ENCODE data around the gene FBN3.
A peak's percentile ranks its signal among the peaks of the same experiment; 100 is the strongest.
"Not testable (repeated sequence)": the region's sequence is repeated elsewhere in the genome, so short reads cannot be mapped to it uniquely, and the experiment has no call there.

Gene FBN3

DNA sequence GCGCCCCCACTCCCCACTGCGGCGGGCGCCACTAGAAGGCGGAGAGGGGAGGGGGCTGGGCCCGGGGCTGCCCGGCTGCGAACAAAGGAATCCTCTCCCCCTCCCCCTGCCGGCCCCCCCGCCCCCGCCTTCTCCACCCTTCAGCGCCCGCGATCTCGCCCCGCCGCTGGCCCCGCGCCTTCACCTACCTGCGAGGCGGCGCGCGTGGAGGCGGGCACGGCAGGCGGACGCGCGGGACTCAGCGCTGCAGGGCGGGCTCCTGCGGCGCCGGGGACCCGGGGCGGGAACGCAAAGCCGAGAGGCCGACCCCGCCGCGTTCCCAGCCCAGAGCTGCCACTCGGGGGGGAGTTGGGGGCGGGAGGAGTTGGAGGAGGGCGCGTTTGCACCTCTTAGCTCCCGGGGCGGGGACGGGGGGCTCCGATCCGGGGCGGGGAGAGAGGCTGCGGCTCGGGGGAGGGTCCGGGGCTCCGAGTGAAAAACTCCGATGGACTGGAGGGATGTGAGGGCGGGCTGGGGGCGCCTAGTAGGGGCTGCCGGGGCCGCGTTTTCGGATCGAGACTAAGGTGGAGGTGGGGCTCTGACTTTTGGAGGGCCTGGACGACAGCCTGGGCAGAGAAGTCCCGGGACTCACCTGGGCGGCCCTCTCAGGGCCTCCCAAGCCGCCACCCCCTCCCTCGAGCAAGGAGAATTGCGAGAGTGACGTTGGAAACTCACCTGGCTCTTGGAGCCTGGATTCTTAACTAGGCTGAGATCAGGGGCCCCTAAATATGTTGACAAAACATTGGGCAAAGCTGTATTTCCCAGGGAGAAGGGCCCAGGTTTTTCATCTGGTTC is at the start of gene FBN3:
Gene FBN3 (minus strand): TSS at position 332 of the 834 bp plus-strand sequence. CDS start 2,112 bp downstream, outside the sequence.
- no peak for DNase-seq

DNA sequence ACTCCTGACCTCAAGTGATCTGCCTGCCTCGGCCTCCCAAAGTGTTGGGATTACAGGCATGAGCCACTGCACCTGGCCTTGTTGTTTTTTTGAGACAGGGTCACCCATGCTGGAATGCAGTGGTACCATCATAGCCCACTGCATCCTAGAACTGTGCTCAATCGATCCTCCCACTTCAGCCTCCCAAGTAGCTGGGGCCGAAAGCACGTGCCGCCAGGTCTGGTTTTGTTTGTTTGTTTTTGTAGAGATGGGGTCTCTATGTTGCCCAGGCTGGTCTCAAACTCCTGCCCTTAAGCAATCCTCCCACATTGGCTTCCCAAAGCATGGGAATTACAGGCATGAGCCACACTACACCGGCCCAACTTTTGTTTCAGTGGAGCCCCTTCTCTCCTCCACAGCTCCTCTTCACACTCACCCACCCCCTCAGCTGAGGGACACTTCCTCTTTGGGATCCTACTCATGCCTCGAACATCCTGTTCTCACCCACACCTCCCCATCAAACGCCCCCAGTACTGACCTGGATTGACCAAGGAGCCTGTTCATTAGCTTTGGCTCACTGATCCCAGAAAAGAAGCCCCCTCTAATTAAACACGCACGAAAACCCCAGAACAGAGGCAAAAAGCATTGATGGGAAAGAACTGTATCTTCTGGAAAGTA is 47.0 kb upstream of the FBN3 start:
- peak; percentile 27 for DNase-seq

DNA sequence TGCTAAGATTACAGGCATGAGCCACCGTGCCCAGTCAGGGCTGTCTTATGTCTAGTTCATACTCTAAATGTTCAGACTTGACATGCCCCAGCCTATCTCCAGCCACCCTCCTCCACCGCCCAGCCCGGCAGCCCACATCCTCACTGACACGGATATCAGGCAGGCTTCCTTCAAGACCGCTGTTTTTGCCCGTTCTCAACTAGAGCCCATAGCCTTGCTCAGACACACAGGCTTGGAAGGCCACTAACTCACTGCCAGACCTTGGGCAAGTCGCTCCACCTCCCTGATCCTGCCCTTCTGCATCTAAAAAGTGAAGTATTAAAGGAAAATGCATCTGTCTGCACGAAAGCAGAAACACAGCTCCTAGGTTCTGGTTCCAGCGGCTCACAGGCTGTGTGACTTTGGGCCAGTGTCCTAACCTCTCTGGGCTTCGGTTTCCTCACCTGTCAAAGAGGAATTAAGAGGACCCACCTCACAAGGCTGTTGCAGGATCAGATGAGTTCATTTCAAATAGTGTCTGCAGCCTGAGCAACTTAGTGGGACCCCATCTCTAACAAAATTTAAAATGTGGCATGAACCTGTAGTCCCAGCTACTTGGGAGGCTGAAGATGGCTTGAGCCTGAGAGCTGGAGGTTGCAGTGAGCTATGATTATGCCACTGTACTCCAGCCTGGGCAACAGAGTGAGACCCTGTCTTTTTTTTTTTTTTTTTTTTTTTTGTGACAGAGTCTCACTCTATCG is 45.3 kb upstream of the FBN3 start:
- DNase-seq: peak; percentile 60

DNA sequence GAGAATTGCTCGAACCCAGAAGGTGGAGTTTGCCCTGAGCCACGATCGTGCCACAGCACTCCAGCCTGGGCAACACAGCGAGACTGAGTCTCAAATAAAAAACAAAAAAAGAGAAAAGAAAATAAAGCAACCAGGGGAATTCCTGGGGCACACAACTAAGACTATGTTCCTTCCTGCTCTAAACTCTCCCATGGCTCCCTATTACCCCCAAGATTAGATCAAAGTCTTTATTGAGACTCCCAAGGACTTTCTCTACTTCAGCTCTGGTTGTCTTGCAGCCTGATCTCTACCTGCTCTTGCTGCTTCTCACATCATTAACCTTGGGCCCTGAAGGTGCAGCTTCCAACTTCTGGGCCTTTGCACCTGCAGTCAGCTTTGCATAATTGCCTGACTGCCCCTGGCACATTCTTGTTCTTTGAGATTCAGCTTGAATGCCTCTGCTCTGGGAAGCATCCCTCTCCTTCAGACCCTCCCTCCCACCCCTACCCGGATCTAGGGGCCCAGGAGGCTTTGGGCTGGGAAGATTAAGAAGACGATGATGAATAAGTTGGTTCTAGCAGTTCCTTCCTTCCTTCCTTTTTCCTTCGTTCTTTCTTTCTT is 42.9 kb upstream of the FBN3 start:
- DNase-seq: no peak

DNA sequence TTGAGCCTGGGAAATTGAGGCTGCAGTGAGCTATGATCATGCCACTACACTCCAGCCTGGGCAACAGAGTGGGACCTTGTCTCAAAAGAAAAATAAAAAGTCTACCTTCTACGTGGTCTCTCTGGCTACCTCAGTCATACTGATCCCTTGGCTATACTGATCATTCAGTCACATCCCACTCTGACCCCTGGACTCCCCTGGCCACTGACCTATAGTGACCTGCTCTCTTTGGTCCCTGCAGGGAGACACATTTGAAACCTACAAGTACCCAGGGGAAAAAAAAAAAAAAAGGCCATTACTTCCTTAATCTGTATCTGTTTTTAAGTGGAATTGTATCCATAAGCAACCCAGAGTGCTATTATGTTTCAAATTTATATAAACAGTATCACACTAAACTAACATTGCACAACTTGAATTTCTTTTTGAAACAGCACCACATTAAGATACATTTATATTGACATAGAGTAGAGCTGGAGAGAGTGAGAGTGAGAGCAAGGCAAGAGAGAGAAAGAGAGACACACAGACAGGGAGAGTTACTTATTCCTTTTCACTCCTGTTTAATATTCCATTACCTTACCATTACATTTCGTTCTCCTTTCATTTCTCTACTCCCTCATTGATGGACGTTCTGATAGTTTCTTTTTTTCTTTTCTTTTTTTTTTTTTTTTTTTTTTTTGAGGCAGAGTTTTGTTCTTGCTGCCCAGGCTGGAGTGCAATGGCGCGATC is 36.1 kb upstream of the FBN3 start:
- DNase-seq: no peak

DNA sequence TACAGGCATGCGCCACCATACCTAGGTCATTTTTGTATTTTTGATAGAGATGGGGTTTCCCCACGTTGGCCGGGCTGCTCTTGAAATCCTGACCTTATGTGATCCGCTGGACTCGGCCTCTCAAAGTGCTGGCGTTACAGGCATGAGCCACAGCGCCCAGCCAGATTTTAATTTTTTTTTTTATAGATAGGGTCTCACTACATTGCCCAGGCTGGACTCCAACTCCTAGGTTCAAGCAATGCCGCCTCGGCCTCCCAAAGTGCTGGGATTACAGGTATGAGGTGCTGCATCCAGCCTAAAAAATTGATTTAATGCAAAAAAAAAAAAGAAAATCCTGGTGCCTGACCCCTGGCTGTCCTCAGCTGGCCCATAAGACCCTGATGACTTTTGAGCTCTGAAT is 34.9 kb upstream of the FBN3 start:
- no peak for DNase-seq

DNA sequence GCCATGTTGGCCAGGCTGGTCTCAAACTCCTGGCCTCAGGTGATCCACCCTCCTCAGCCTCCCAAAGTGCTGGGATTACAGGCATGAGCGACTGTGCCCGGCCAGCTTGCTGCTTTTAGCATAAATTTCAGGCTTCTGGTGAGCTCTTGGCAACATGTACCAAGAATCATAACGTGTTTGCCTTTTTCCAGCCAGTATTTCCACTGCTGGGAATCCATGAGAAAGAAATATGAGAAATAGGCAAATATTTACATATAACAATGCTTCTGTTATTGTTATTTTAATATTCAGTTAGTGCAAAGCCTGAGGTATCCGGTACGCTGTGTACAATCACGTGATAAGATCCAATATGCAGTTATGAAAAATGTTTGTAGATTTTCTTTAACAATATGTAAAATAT is 30.6 kb upstream of the FBN3 start:
- no peak for DNase-seq

DNA sequence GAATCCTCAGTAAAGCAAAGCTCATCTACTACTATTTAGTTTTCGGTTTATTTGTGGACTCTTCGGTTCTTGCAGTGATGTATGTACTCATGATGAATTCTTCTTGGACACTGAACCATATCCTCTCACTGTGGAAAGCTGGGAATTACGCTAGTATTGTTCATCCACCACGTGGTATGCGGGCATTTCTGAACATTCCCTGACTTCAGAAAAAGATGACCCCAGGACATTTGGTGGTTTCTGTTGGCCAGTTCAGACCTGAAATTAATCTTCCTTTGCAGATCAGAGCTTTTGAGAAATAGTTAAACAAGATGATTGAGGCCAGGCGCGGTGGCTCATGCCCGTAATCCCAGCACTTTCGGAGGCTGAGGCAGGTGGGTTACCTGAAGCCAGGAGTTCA is 25.3 kb upstream of the FBN3 start:
- DNase-seq: no peak

DNA sequence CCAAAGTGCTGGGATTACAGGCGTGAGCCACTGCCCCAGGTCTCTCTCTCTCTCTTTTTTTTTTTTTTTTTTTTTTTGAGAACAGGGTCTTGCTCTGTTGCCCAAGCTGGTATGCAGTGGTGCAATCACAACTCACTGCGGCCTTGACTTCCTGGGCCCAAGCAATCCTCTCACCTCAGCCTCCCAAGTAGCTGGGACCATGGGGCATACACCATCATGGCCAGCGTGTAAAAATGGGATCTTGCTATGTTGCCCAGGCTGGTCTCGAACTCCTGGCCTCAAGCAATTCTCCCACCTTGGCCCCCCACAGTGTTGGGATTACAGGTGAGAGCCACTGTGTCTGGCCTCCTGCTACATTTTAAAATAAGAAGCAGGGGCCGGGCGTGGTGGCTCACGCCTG is 19.1 kb upstream of the FBN3 start:
- no peak for DNase-seq

DNA sequence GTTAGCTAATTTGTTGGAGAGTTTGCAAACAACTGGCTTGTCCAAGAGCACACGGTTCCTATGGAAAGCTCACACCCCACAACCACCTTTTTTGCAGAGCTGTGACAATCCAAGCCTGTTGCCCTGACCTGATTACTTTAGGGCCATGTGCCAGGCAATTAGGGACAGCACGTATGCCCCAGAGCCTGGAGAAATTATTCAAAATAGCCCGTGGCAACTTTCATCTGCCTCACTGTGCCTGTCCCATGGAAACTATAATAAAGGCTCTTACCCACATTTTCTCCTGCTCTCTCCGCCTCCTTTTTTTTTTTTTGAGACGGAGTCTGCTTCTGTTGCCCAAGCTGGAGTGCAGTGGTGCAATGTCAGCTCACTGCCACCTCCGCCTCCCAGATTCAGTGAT is 18.6 kb upstream of the FBN3 start:
- no peak for DNase-seq

DNA sequence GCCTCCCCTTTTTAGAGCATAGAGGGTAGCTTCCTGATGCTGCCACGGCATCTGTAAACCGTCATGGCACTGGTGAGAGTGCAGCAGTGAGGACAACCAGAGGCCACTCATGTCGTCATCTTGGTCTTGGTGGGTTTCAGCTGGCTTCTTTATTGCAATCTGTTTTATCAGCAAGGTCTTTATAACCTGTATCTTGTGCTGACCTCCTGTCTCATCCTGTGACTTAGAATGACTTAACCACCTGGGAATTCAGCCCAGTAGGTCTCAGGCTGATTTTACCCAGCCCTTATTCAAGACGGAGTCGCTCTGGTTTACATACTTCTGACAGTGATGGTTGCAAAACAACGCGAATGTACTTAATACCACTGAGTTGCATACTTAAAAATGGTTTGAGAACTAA is 14.4 kb upstream of the FBN3 start:
- no peak for DNase-seq

DNA sequence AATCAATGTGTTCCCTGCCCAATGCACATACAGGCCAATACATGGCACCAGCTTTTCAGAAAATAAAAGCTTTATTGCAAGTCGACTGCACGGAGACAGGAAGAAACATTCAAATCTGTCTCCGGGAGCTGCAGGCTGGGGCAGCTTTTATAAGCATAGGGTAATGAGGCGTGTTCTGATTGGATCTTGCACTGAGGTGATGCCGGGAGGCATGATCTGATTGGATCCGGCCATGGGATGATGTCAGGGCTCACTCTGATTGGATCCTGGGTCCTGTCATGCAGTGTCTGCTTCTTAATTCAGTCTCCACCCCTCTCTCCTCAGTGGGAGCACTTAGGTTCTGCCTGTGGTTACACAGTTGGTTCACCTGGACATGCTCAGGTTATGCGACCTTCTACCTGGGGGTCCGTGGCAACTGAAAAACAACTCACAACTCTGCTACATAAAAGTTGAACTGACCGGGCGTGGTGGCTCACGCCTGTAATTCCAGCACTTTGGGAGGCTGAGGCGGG is 11.8 kb upstream of the FBN3 start:
- peak; percentile 27 for DNase-seq

DNA sequence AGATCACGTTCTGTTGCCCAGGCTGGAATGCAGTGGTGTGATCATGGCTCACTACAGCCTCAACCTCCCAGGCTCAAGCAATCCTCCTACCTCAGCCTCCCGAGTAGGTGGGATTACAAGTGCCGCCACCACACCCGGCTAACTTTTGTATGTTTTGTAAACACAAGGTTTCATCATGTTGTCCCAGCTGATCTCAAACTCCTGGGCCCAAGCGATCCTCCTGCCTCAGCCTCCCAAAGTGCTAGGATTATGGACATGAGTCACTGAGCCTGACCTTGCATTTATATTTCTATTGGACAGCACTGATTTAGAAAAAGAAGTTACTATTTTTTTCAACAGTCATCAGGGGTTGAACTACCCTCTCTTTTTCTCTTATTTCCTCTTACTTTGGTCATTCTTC is 9.9 kb upstream of the FBN3 start:
- DNase-seq: not testable (repeated sequence)

DNA sequence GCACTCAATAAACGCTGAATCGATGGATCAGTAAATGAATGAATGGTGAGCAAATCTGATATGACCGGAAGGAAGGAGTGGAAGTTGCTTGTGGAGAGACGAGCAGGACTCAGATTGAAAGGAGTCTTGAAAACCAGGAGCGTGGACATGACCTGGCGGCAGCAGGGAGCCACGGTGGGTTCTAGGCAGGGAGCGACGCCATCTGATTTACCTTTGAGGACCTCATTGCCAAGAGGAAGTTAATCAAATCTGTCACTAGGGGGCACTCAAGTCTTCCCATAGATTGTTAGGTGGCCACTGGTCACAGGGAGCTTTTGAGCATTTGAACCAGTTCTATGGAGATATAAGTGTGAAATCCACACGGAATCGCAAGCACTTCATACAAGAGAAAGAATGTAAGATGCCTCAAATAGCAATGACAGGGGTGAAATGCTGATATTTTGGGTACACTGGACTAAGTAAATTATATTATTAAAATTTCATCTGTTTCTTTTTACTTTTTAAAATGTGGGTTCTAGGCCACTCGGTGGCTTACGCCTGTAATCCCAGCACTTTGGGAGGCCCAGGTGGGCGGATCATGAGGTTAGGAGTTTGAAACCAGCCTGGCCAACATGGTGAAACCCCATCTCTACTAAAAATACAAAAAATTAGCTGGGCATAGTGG is 9.2 kb upstream of the FBN3 start:
- peak; percentile 61 for DNase-seq

DNA sequence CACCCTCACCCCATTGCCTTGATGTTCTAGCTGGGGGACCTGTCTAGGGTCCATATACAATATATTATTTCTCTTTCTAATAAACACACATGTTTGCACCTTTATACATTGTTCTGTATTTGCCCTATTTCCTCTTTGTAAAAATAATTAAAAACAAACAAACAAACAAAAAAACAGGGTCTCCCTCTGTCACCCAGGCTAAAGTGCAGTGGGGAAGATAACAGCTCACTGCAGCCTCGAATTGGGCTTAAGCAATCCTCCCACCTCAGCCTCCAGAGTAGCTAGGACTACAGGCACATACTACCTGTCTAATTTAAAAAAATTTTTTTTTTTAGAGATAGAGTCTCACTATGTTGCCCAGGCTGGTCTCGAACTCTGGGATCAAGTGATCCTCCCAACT is 5.9 kb upstream of the FBN3 start:
- DNase-seq: no peak

DNA sequence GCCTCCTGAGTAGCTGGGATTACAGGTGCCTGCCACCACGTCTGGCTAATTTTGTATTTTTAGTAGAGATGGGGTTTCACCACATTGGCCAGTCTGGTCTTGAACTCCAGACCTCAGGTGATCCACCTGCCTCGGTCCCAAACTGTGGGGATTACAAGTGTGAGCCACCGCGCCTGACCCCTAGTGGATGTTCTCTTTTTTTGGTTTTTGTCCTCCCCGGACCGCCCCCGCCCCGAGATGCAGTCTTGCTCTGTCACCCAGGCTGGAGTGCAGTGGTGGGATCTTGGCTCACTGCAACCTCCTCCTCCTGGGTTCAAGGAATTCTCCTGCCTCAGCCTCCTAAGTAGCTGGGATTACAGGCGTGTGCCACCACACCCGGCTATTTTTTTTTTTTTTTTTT is 4.6 kb upstream of the FBN3 start:
- peak; percentile 22 for DNase-seq

DNA sequence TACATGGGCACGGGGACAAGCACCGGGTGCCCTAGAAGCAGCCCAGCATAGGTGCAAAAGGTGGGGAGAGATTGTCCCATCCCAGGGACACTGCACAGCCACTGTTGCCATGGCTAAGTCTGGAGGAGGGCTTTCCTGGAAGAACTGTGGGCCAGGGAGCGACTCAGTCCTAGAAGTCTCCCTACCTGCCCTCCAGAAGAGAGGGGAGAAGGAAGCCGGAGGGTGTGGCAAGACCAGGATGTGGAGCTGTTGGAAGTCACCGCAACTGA is 2.3 kb upstream of the FBN3 start:
- DNase-seq: no peak

DNA sequence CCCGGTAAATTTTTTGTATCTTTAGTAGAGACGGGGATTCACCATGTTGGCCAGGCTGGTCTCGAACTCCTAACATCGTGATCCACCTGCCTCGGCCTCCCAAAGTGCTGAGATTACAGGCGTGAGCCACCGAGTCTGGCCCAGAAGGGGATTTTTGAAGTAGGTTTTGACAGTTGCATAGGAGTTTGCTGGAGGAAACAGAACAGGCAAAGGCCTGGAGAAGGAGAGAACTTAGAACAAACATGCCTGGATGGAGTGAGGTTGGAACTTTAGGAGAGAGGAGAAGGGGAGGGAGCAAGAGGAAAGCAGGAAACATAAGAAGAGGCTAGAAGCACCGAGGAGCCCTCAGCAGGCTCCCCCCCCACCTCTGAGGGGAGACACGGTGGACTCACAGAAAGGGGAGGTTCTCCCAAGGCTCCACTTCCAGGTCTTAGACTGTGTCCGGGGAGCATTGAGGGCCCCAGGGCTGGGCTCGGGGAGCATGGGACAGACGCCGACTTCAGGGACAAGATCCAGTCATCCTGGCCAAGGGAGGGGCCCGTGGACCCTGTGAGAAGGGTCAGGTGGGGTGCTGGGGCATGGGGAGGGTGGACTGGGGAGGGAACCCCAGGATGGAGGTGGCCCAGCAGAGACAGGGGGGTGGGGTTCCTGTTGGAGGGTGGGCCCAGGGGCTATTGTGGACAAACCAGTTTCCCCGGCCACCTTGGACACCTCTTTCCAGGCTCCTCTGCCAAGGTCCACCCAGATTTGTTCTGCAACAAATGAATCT is 1.8 kb upstream of the FBN3 start:
- no peak for DNase-seq

DNA sequence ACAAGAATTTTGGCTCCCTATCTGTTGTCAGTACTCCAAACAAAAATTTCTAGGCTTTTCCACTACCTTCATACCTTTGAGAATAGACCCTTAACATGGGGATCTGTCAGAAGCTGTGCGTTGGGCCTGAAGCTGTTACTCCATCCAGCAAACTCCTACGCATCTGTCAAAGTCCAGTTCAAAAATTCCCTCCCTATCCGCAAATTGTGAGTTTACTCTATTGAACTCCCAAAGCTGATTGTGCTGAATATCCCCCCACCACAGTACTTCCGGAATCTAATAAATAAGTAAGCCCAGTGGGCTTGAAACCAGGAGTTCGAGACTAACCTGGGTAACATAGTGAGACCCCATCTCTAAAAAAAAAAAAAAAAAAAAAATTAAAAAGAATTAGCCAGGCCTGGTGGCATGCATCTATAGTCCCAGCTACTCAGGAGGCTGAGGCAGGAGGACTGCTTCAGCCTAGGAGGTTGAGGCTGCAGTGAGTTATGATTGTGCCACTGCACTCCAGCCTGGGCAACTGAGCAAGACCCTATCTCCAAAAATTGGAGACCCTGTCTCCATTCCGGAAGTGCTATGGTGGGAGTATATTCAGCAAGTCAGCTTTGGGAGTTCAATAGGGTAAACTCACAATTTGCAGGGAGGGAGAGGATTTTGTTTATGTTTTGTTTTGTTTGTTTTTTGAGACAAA is 930 bp upstream of the FBN3 start:
- no peak for DNase-seq

DNA sequence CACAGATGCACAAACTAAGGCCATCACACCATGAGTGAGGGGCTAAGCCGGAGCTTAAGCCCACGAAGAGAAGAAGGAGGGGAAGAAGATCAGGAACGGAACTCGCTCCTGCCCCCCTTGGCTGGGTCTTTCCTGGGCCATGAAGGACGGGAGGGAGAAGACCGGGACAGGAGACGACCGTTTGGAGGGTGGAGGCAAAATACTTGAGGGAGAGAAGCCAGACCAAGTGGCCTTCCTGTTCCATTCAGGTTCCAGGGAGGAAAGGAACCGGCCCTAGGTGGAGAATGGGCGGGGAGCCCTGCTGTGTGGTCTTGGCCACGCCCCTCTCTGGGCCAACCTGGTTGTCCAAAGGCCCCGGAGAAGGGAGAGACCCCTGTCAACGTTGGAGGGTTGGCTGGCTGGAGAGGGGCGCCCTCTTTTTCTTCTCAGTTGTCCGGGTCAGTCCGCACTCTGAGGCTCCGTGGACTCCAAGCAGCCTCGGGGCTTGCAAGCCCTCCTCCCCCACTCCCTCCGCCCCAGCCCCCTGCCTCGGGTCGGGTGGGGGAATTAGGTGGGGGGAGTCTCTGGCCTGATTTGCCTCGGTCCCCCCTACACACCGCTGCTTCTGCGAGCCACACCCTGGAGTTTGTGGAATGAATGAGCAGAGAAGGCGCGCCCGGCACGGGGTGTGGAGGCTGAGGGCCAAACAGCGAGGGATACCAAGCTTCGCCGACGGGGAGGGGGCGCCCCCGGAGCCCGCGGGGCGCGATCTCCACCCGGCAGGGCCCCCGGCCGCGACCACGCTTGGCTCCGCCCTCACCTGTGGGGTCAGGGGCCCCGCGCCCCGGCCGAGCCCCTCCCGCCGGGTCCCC is 757 bp downstream of the FBN3 start:
- DNase-seq: no peak

All from CD4-positive, alpha-beta T cell treated with Interleukin-15 for 1 hour (primary cell).